ENCODE results near the gene TRMT6. TPM values are rescaled to one million over a fixed set of nuclear protein-coding genes. Genes with fewer than 3 reads are reported as not detected.

The TRMT6 gene
- total and polyA plus RNA-seq, 9 of the 15 experiments (the other 6 are each of a cell fraction or from before 2014, with no cell fraction given): 10.6 to 21.3 (median 15.6) TPM

DNA sequence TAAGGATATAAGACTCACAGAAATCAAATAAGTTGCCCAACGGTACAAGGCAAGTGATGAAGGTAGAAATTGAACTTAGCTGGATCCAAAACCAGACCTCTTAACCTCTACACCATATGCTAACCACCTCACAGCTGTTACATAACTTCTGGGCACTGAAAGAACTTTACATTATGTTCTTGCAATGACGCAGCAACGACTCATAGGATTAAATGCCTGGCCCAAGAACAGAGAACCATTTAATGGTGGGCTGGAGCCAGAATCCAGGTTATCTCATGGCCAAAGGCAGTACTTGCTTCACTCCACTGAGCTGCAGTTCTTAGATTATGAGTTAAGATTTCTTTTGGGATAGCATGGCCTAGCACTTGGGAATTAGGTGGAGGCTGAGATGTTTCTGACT, 4.4 kb downstream of the TRMT6 start:
- POLR2A ChIA-PET: no interaction called here
- no peak for ATAC-seq
- intact Hi-C loops (cut with micrococcal nuclease): no loop called here

DNA sequence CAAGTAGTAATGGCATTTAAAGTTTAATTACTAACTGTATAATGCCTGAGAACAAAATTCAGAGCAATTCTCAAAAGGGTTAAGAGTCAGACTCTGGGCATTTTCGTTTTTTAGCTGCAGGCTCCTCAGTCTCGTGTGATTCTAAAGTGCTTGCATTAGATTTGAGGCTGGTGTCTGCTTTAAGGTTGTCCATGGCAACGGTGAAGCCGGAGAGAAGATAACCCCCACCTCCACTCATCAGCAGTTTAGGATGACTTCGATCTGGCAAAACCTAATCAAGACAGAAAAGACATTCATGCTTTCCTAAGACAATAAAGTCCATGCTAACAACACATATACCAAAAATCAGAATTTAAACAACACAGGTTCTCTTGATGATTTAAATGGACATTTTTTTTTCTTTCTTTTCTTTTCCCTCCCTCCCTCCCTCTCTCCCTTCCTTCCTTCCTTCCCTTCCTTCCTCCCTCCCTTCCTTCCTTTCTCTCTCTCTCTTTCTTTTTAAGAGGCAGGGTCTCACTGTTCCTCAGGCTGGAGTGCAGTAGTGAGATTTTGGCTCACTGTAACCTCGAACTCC, 11.8 kb downstream of the TRMT6 start:
- WGBS (ENCODE audit: insufficient coverage, low coverage, missing lambda C conversion rate): 58% methylated on average over 5 of the region's 6 CpGs
- TF ChIP-seq RFX1 (IDR thresholded peaks at IDR 0.05): peak; percentile 47
- TF ChIP-seq YBX1 (IDR thresholded peaks at IDR 0.05): no peak
- no peak for TF ChIP-seq MEF2D (tag; conservative IDR thresholded peaks at IDR 0.05; ENCODE audit: low read depth)
- no peak for TF ChIP-seq ZC3H11A (IDR thresholded peaks at IDR 0.05; ENCODE audit: low read depth, low read length)
- TF ChIP-seq, protein P1, sequence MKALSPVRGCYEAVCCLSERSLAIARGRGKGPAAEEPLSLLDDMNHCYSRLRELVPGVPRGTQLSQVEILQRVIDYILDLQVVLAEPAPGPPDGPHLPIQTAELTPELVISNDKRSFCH (CRISPR knock-in tag; IDR thresholded peaks at IDR 0.05): no peak
- TF ChIP-seq, protein P1 (tag; IDR thresholded peaks at IDR 0.05): no peak
- Histone ChIP-seq H3K36me3 (ENCODE audit: control insufficient read depth, insufficient read depth, low read length) (peaks cover 50% of the 10 kb centered on the region; the same call in 1 of the 3 replicates), H4K20me1 (replicated peaks; ENCODE audit: control insufficient read depth, insufficient read depth, low read length) (no peaks in the 10 kb centered on the region), H3K27ac (ENCODE audit: extremely low read depth, low read depth, low read length) (no peak overlapping the region), H3K27me3 (ENCODE audit: control insufficient read depth in 2 of 2, insufficient read depth in 2 of 2, low read length in 2 of 2) (no peaks in the 10 kb centered on the region), H2AFZ (ENCODE audit: low read depth, low read length) (no peak overlapping the region), H3K79me2 (ENCODE audit: control insufficient read depth, insufficient read depth, low read length) (no peaks in the 10 kb centered on the region), H3K9me1 (ENCODE audit: control insufficient read depth, insufficient read depth, low read length) (no peaks in the 10 kb centered on the region), H3K4me2 (ENCODE audit: insufficient read depth, low read length) (no peak overlapping the region), H3K9me3 (replicated peaks; ENCODE audit: control insufficient read depth, insufficient read depth, low read depth, low read length) (no peaks in the 10 kb centered on the region), H3K4me1 (replicated peaks in 1 of 2; ENCODE audit: control insufficient read depth in 2 of 2, insufficient read depth in 2 of 2, low read length in 2 of 2) (no peaks in the 10 kb centered on the region), H3K4me3 (no peak overlapping the region), H3K9ac (ENCODE audit: insufficient read depth in 1 of 2, low read depth in 2 of 2, low read length in 2 of 2) (no peak overlapping the region)
- intact Hi-C loops (cut with micrococcal nuclease) (no loop called here), in situ Hi-C loops (cut with MboI) (no loop called here)
- ATAC-seq: no peak
- CTCF ChIA-PET (ENCODE audit: low intra/inter-chr PET ratio): interaction anchor here (0.6 kb wide), 1 partner anchor 9 kb away, joined by 3 read pairs; no protein-coding TSS in a partner anchor
- FAIRE-seq: no peak
- POLR2A ChIA-PET: no interaction called here
- BruUV-seq (replicated peaks): no TSS peak
- DNase-seq (ENCODE audit: extremely low read depth in 1 of 4, low spot score in 3 of 4): no peak

More for the DNA sequence above, 4.4 kb downstream of the TRMT6 start:
- H3K27me3 ChIP-seq (ENCODE audit: control insufficient read depth in 2 of 2, insufficient read depth in 2 of 2, low read length in 2 of 2): no peaks in the 10 kb centered on the region
- H3K4me1 ChIP-seq (replicated peaks in 1 of 2; ENCODE audit: control insufficient read depth in 2 of 2, insufficient read depth in 2 of 2, low read length in 2 of 2): peaks cover 0 to 3% of the 10 kb centered on the region in 2 experiments; a peak in 1 of 5 replicates
- no peaks in the 10 kb centered on the region for H4K20me1 ChIP-seq (replicated peaks; ENCODE audit: control insufficient read depth, insufficient read depth, low read length)
- no peak overlapping the region for H2AFZ ChIP-seq (ENCODE audit: low read depth, low read length)
- H3K4me3 ChIP-seq: no peak overlapping the region
- DNase-seq (ENCODE audit: extremely low read depth in 1 of 4, low spot score in 3 of 4) (no peak), FAIRE-seq (no peak)
- in situ Hi-C loops (cut with MboI): no loop called here
- no TSS peak for BruUV-seq (replicated peaks)
- H3K9ac ChIP-seq (ENCODE audit: insufficient read depth in 1 of 2, low read depth in 2 of 2, low read length in 2 of 2): no peak overlapping the region
- CTCF ChIA-PET (ENCODE audit: low intra/inter-chr PET ratio): no interaction called here
- H3K27ac ChIP-seq (ENCODE audit: extremely low read depth, low read depth, low read length): no peak overlapping the region
- H3K79me2 ChIP-seq (ENCODE audit: control insufficient read depth, insufficient read depth, low read length): peaks cover 27% of the 10 kb centered on the region
- 74% methylated on average over 3 of the region's 3 CpGs for WGBS (ENCODE audit: insufficient coverage, low coverage, missing lambda C conversion rate)
- peaks cover 69% of the 10 kb centered on the region; the same call in 2 of the 3 replicates for H3K36me3 ChIP-seq (ENCODE audit: control insufficient read depth, insufficient read depth, low read length)
- H3K9me1 ChIP-seq (ENCODE audit: control insufficient read depth, insufficient read depth, low read length): no peaks in the 10 kb centered on the region
- H3K9me3 ChIP-seq (replicated peaks; ENCODE audit: control insufficient read depth, insufficient read depth, low read depth, low read length): no peaks in the 10 kb centered on the region
- H3K4me2 ChIP-seq (ENCODE audit: insufficient read depth, low read length): no peak overlapping the region
- TF ChIP-seq FOSL1 (tag; conservative IDR thresholded peaks at IDR 0.05) (peak; percentile 49; the same call in 1 of the 2 replicates), CBFA2T3 (IDR thresholded peaks at IDR 0.05) (peak; percentile 16; the same call in 1 of the 2 replicates), HDGF (IDR thresholded peaks at IDR 0.05) (no peak), SOX6 (IDR thresholded peaks at IDR 0.05) (no peak)
